GM23338 (cell line): Measurements from ENCODE around the gene GREB1L.

Experiments
- EZH2 ChIP-seq: fragments of 200-600 bp; sonication (generic); IDR thresholded peaks from one replicate; pipeline ENCODE4 v1.8.0; 2017; ENCODE audit warnings: antibody characterized with exemption, mild to moderate bottlenecking, low read depth; ENCODE audit not compliant: unreplicated experiment
- EZH2phosphoT487 ChIP-seq: fragments of 200-600 bp; sonication (generic); IDR thresholded peaks from one replicate; pipeline ENCODE4 v1.8.1; 2018; ENCODE audit warnings: antibody characterized with exemption; ENCODE audit not compliant: unreplicated experiment
- JUNB ChIP-seq: IDR thresholded peaks from one replicate; pipeline ENCODE4 v1.6.1; 2016; ENCODE audit warnings: antibody characterized with exemption; ENCODE audit not compliant: unreplicated experiment
- NANOG ChIP-seq: IDR thresholded peaks from 2 replicates; pipeline ENCODE4 v1.6.1; 2016; ENCODE audit warnings: antibody characterized with exemption, borderline replicate concordance
- POLR2AphosphoS5 ChIP-seq: IDR thresholded peaks from 2 replicates; pipeline ENCODE4 v1.6.1; 2016; ENCODE audit warnings: antibody characterized with exemption, low read depth
- ZNF114 ChIP-seq: fragments of 250-450 bp; sonication (Bioruptor Pico); IDR thresholded peaks from 2 replicates; pipeline ENCODE4 v1.5.0; 2020; ENCODE audit warnings: mild to moderate bottlenecking, moderate library complexity
- TF ChIP-seq, protein P1 (sequence below), 2 experiments: fragments of 200-600 bp in 1 of 2; sonication (generic) in 1 of 2; conservative IDR thresholded peaks; 2 replicates each; pipeline versions ENCODE4 v1.5.1 to v1.6.1; 2016 to 2017; ENCODE audit warnings: antibody characterized with exemption in 2 of 2, low read depth in 2 of 2, mild to moderate bottlenecking in 2 of 2, moderate library complexity in 1 of 2
- TF ChIP-seq, protein P2 (sequence below): IDR thresholded peaks from one replicate; pipeline ENCODE4 v1.6.1; 2018; ENCODE audit warnings: antibody characterized with exemption; ENCODE audit not compliant: unreplicated experiment

DNA sequence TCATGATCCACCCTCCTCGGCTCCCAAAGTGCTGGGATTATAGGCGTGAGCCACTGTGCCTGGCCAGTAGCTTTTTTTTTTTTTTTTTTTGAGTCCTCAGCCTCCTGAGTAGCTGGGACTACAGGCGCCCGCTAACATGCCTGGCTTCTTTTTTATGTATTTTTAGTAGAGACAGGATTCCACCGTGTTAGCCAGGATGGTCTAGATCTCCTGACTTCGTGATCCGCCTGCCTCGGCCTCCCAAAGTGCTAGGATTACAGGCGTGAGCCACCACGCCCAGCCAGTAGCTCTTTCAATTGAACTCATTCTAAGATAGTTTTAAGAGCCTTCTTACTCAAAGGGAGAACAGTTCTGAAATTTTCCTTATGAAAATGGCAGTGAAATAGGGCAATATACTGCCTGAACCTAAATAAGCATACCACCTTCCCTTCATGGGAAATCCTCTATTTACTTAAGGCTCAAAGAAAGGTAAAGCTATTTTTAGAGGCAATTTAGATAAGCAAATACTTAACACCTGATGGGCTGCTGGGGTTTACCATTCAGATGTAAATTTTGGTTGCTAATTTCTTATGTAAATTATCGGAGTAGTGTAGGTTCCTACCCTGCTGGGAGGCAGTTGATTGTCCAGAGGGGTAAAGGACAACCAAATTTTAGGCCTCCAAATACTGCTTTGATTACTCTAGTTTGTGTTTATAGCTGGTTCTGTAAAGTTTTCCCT, 144.7 kb downstream of the GREB1L start:
- TF ChIP-seq, protein P1, sequence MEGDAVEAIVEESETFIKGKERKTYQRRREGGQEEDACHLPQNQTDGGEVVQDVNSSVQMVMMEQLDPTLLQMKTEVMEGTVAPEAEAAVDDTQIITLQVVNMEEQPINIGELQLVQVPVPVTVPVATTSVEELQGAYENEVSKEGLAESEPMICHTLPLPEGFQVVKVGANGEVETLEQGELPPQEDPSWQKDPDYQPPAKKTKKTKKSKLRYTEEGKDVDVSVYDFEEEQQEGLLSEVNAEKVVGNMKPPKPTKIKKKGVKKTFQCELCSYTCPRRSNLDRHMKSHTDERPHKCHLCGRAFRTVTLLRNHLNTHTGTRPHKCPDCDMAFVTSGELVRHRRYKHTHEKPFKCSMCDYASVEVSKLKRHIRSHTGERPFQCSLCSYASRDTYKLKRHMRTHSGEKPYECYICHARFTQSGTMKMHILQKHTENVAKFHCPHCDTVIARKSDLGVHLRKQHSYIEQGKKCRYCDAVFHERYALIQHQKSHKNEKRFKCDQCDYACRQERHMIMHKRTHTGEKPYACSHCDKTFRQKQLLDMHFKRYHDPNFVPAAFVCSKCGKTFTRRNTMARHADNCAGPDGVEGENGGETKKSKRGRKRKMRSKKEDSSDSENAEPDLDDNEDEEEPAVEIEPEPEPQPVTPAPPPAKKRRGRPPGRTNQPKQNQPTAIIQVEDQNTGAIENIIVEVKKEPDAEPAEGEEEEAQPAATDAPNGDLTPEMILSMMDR (conservative IDR thresholded peaks at IDR 0.05; ENCODE audit: low read depth in 2 of 2), result no peak
- TF ChIP-seq JUNB, result no peak
- no peak for TF ChIP-seq ZNF114 (CRISPR knock-in tag)
- peak; percentile 45; the same call in 1 of the 2 replicates for TF ChIP-seq POLR2AphosphoS5
- no peak for TF ChIP-seq EZH2
- TF ChIP-seq EZH2phosphoT487, result no peak
- TF ChIP-seq, protein P2, sequence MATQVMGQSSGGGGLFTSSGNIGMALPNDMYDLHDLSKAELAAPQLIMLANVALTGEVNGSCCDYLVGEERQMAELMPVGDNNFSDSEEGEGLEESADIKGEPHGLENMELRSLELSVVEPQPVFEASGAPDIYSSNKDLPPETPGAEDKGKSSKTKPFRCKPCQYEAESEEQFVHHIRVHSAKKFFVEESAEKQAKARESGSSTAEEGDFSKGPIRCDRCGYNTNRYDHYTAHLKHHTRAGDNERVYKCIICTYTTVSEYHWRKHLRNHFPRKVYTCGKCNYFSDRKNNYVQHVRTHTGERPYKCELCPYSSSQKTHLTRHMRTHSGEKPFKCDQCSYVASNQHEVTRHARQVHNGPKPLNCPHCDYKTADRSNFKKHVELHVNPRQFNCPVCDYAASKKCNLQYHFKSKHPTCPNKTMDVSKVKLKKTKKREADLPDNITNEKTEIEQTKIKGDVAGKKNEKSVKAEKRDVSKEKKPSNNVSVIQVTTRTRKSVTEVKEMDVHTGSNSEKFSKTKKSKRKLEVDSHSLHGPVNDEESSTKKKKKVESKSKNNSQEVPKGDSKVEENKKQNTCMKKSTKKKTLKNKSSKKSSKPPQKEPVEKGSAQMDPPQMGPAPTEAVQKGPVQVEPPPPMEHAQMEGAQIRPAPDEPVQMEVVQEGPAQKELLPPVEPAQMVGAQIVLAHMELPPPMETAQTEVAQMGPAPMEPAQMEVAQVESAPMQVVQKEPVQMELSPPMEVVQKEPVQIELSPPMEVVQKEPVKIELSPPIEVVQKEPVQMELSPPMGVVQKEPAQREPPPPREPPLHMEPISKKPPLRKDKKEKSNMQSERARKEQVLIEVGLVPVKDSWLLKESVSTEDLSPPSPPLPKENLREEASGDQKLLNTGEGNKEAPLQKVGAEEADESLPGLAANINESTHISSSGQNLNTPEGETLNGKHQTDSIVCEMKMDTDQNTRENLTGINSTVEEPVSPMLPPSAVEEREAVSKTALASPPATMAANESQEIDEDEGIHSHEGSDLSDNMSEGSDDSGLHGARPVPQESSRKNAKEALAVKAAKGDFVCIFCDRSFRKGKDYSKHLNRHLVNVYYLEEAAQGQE, result no peak
- TF ChIP-seq NANOG, result peak; percentile 97
